Endothelial cell of umbilical vein (primary cell): ENCODE measurements around the gene HOXA11. TPM values are rescaled to one million over a fixed set of nuclear protein-coding genes. Genes with fewer than 3 reads are reported as not detected.
A peak's percentile ranks its signal among the peaks of the same experiment; 100 is the strongest.

Experiments
- BruUV-seq: library from RNA; stranded (reverse); fragments of 400-500 nt; replicated peaks from 2 replicates; lab custom pipeline; 2021; lab: Mats Ljungman, UMichigan
- CTCF ChIA-PET: fragments of 300-600, 350-600 bp; sonication (Branson Sonifier 250); formaldehyde crosslinking; loops from one replicate; lab custom pipeline; 2021; ENCODE audit warnings: antibody characterized with exemption, inconsistent platforms; lab: Charles Lee
- POLR2A ChIA-PET: fragments of 300-600, 350-600 bp; sonication (Branson Sonifier 250); formaldehyde crosslinking; loops from one replicate; lab custom pipeline; 2021; ENCODE audit warnings: antibody characterized with exemption, inconsistent platforms; lab: Charles Lee
- DNase-seq: peaks from one replicate; pipeline ENCODE4 v3.0.0-alpha.2; 2011; ENCODE audit warnings: low read depth, low spot score
- FAIRE-seq: peaks from 2 replicates; lab custom pipeline; 2011; peaks lifted over from hg19 to GRCh38; lab: Jason Lieb, UNC
- H2AFZ ChIP-seq: 2 replicates; pipeline ENCODE4 v1.6.0; 2012; ENCODE audit warnings: low read depth, low read length, control low read depth, inconsistent platforms
- H3K27ac ChIP-seq: 2 replicates; pipeline ENCODE4 v1.5.1; 2011; ENCODE audit warnings: low read depth, mild to moderate bottlenecking, control low read depth, low read length, moderate library complexity; ENCODE audit not compliant: insufficient read depth
- H3K27me3 ChIP-seq, 2 experiments: 2 replicates each; pipeline versions ENCODE4 v1.6.0 to v1.6.1; 2011; ENCODE audit warnings: low read length in 2 of 2, mixed read lengths in 1 of 2; ENCODE audit not compliant: control insufficient read depth in 2 of 2, insufficient read depth in 2 of 2
- H3K36me3 ChIP-seq, 2 experiments: 2 replicates in 1 of 2; 3 replicates in 1 of 2; pipeline ENCODE4 v1.5.1; 2011; ENCODE audit warnings: low read length in 2 of 2, mild to moderate bottlenecking in 1 of 2, moderate library complexity in 1 of 2; ENCODE audit not compliant: control insufficient read depth in 2 of 2, insufficient read depth in 2 of 2; ENCODE audit errors: extremely low read depth in 1 of 2
- H3K4me1 ChIP-seq: 3 replicates; pipeline ENCODE4 v1.5.1; 2011; ENCODE audit warnings: mild to moderate bottlenecking, low read length; ENCODE audit not compliant: control insufficient read depth, insufficient read depth; ENCODE audit errors: extremely low read depth
- H3K4me2 ChIP-seq: 2 replicates; pipeline ENCODE4 v1.6.1; 2011; ENCODE audit warnings: low read length, control low read depth, mixed read lengths; ENCODE audit not compliant: insufficient read depth
- H3K4me3 ChIP-seq, 3 experiments: fragments of 200-600 bp in 1 of 3; sonication (generic), shearing (Covaris generic) in 1 of 3; replicated peaks in 1 of 3; 2 replicates each; pipeline ENCODE4 v1.5.1; 2011 to 2016; ENCODE audit warnings: control low read depth in 3 of 3, low read length in 3 of 3, mild to moderate bottlenecking in 2 of 3, inconsistent platforms in 1 of 3, low read depth in 1 of 3, moderate library complexity in 1 of 3; ENCODE audit not compliant: insufficient read depth in 1 of 3
- H3K79me2 ChIP-seq: 2 replicates; pipeline ENCODE4 v1.6.0; 2012; ENCODE audit warnings: low read length, inconsistent platforms; ENCODE audit not compliant: control insufficient read depth, insufficient read depth
- H3K9ac ChIP-seq: replicated peaks from 2 replicates; pipeline ENCODE3; 2011; ENCODE audit warnings: low read length, control low read depth; ENCODE audit not compliant: insufficient read depth; ENCODE audit errors: extremely low read depth
- H3K9me1 ChIP-seq: replicated peaks from 3 replicates; pipeline ENCODE4 v1.6.0; 2011; ENCODE audit warnings: mild to moderate bottlenecking, low read length; ENCODE audit not compliant: control insufficient read depth, insufficient read depth; ENCODE audit errors: extremely low read depth
- H3K9me3 ChIP-seq: replicated peaks from 2 replicates; pipeline ENCODE4 v1.5.1; 2012; ENCODE audit warnings: low read length, inconsistent platforms; ENCODE audit not compliant: control insufficient read depth, insufficient read depth
- H4K20me1 ChIP-seq: replicated peaks from 2 replicates; pipeline ENCODE3; 2011; ENCODE audit warnings: mild to moderate bottlenecking, low read length; ENCODE audit not compliant: control insufficient read depth, insufficient read depth; ENCODE audit errors: extremely low read depth
- EZH2 ChIP-seq: IDR thresholded peaks from 2 replicates; pipeline ENCODE4 v1.6.1; 2012; ENCODE audit warnings: borderline replicate concordance, low read depth, mild to moderate bottlenecking, moderate library complexity, low read length, inconsistent platforms; ENCODE audit not compliant: severe bottlenecking
- FOS ChIP-seq: IDR thresholded peaks from 2 replicates; pipeline ENCODE4 v1.6.1; 2011; ENCODE audit warnings: mild to moderate bottlenecking, low read length, moderate library complexity, borderline replicate concordance; ENCODE audit not compliant: insufficient read depth
- GATA2 ChIP-seq: IDR thresholded peaks from 2 replicates; pipeline ENCODE4 v1.7.0; 2011; ENCODE audit warnings: low read depth, mild to moderate bottlenecking, moderate library complexity, mixed read lengths, low read length; ENCODE audit not compliant: insufficient read length, insufficient read depth
- JUN ChIP-seq: IDR thresholded peaks from 2 replicates; pipeline ENCODE4 v1.6.1; 2011; ENCODE audit warnings: borderline replicate concordance, low read depth; ENCODE audit not compliant: insufficient read length, insufficient read depth
- MYC ChIP-seq: IDR thresholded peaks from one replicate; pipeline ENCODE4 v1.6.1; 2011; ENCODE audit warnings: mild to moderate bottlenecking, low read depth, low read length
- POLR2A ChIP-seq: IDR thresholded peaks from 2 replicates; pipeline ENCODE4 v1.6.1; 2012; ENCODE audit warnings: low read depth, mild to moderate bottlenecking, control low read depth, low read length
- POLR2AphosphoS5 ChIP-seq: IDR thresholded peaks from 2 replicates; pipeline ENCODE4 v1.6.1; 2012; ENCODE audit warnings: low read depth, mild to moderate bottlenecking, control low read depth, low read length, moderate library complexity; ENCODE audit not compliant: insufficient read depth
- dilution Hi-C: fragments of 300-500 bp; cut with MboI; formaldehyde crosslinking; loops from one replicate; pipeline ENCODE4 v1.15.0; 2019; ENCODE audit warnings: low sequenced_read_pairs; ENCODE audit not compliant: extremely low pct_ligation_motif_present
- intact Hi-C: fragments of 100-400 bp; cut with micrococcal nuclease; formaldehyde crosslinking; loops from one replicate; pipeline ENCODE4 v1.10.0; 2022
- polyA plus RNA-seq, 4 experiments: library from polyadenylated mRNA; depleted of rRNA in 3 of 4; stranded (reverse) in 3 of 4; unstranded in 1 of 4; fragments of >200 nt; gene quantifications; 2 replicates each; pipeline versions ENCODE4 v1.2.1 to v1.2.3, GENCODE V29; 2011 to 2012; ENCODE audit warnings: missing spikeins in 1 of 4
- total RNA-seq: library from RNA; stranded (reverse); gene quantifications from 2 replicates; pipeline ENCODE4 v1.2.3, GENCODE V29; 2021
- TF ChIP-seq, protein P1 (sequence below), 2 donors: IDR thresholded peaks; 1 replicate in 1 of 2; 2 replicates in 1 of 2; pipeline ENCODE4 v1.5.1; 2011; ENCODE audit warnings: low read length in 2 of 2, mild to moderate bottlenecking in 2 of 2, moderate library complexity in 2 of 2, control low read depth in 1 of 2, inconsistent platforms in 1 of 2, low read depth in 1 of 2; ENCODE audit not compliant: insufficient read depth in 1 of 2; ENCODE audit errors: extremely low read depth in 1 of 2
- TF ChIP-seq, protein P2 (sequence below): IDR thresholded peaks from 2 replicates; pipeline ENCODE4 v1.6.1; 2011; ENCODE audit not compliant: insufficient read depth, insufficient read length

HOXA11 gene
- total and polyA plus RNA-seq, 2 donors (not counting 3 experiments of a cell fraction or from before 2014, with no cell fraction given), result 10.4 to 16.7 TPM

DNA sequence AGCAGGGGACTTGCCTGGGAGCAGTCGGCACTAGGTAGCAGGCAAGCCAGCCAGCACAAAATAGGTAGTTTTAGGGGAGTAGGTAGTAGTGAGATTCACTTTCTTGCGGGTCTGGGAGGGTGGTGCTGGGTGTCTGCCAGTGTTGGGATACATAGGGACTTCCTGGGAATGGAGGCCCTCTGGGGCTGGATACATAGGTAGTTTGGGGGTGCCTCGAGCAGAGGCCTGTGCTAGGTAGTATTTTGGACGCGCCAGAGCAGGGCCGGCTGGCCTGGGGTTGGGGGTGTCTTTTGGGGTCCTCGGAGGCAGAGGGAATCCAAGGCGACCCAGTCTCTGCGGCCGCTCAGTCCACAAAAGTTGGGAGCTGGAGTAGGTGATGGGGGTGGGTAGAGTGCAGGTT is 30.7 kb downstream of the HOXA11 start:
- POLR2A ChIA-PET, result no interaction called here
- Histone ChIP-seq H3K4me2 (peak overlapping the region; percentile 92), H2AFZ (no peak overlapping the region), H3K4me1 (peaks cover 68% of the 10 kb centered on the region), H3K4me3 (peak overlapping the region in 1 of 3 experiments; percentile 60), H3K27ac (peak overlapping the region; percentile 96), H4K20me1 (no peaks in the 10 kb centered on the region), H3K27me3 (no peaks in the 10 kb centered on the region), H3K36me3 (no peaks in the 10 kb centered on the region), H3K9ac (peak overlapping the region; percentile 78), H3K79me2 (peaks cover 88% of the 10 kb centered on the region), H3K9me3 (no peaks in the 10 kb centered on the region), H3K9me1 (no peaks in the 10 kb centered on the region)
- FAIRE-seq, result no peak
- no peak for DNase-seq
- dilution Hi-C loops (loop anchor here (25.0 kb wide), 1 partner anchor 967 kb away; no protein-coding TSS in a partner anchor), intact Hi-C loops (no loop called here)
- CTCF ChIA-PET, result interaction anchor here (1.2 to 2.0 kb wide), 3 partner anchors 11 to 25 kb away, joined by 3 to 8 read pairs (median 5); partner anchors contain the start of gene HOXA5
- TF ChIP-seq POLR2AphosphoS5 (no peak), GATA2 (no peak), EZH2 (no peak), MYC (no peak), JUN (no peak), POLR2A (no peak), FOS (no peak)
- TF ChIP-seq, protein P1, sequence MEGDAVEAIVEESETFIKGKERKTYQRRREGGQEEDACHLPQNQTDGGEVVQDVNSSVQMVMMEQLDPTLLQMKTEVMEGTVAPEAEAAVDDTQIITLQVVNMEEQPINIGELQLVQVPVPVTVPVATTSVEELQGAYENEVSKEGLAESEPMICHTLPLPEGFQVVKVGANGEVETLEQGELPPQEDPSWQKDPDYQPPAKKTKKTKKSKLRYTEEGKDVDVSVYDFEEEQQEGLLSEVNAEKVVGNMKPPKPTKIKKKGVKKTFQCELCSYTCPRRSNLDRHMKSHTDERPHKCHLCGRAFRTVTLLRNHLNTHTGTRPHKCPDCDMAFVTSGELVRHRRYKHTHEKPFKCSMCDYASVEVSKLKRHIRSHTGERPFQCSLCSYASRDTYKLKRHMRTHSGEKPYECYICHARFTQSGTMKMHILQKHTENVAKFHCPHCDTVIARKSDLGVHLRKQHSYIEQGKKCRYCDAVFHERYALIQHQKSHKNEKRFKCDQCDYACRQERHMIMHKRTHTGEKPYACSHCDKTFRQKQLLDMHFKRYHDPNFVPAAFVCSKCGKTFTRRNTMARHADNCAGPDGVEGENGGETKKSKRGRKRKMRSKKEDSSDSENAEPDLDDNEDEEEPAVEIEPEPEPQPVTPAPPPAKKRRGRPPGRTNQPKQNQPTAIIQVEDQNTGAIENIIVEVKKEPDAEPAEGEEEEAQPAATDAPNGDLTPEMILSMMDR (IDR thresholded peaks at IDR 0.05; ENCODE audit: extremely low read depth in 1 of 2, insufficient read depth in 1 of 2, low read depth in 1 of 2, low read length in 2 of 2), result no peak
- TF ChIP-seq, protein P2, sequence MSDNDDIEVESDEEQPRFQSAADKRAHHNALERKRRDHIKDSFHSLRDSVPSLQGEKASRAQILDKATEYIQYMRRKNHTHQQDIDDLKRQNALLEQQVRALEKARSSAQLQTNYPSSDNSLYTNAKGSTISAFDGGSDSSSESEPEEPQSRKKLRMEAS, result no peak
- BruUV-seq, result TSS peak; percentile 3
